ENCODE data around the gene GAL3ST1.

GRCh38 chr22:30591191-30591587 lies 16.7 kb upstream of the GAL3ST1 start:
- no peak for TF ChIP-seq CTCF (IDR thresholded peaks at IDR 0.05)
- TF ChIP-seq EZH2phosphoT487 (IDR thresholded peaks at IDR 0.05), result no peak
- TF ChIP-seq EZH2 (IDR thresholded peaks at IDR 0.05), result no peak

Data from neural progenitor cell (in vitro differentiated cells).